ENCODE results near the gene PLEKHA1.

- TF ChIP-seq CTCF (conservative IDR thresholded peaks at IDR 0.05; ENCODE audit: low read depth in 2 of 2) (no peak), REST (IDR thresholded peaks at IDR 0.05; ENCODE audit: unreplicated experiment) (no peak), CREB1 (CRISPR knock-in tag; IDR thresholded peaks at IDR 0.05; ENCODE audit: low read depth) (no peak), POLR2AphosphoS5 (IDR thresholded peaks at IDR 0.05; ENCODE audit: low read depth) (no peak), JUNB (IDR thresholded peaks at IDR 0.05; ENCODE audit: unreplicated experiment) (no peak), EZH2 (IDR thresholded peaks at IDR 0.05; ENCODE audit: low read depth, unreplicated experiment) (no peak), ETS1 (IDR thresholded peaks at IDR 0.05) (no peak), ZNF114 (CRISPR knock-in tag; IDR thresholded peaks at IDR 0.05) (no peak), ZNF331 (CRISPR knock-in tag; IDR thresholded peaks at IDR 0.05; ENCODE audit: low read depth) (no peak)
Measured at GRCh38 chr10:122393288-122393687, 18.8 kb downstream of the PLEKHA1 start.
